Endothelial cell (in vitro differentiated cells): Measurements from ENCODE around the gene PDX1. TPM values are rescaled to one million over a fixed set of nuclear protein-coding genes. Genes with fewer than 3 reads are reported as not detected.

Experiments
- DNase-seq: peaks from one replicate; pipeline ENCODE4 v3.0.0; 2021; ENCODE audit warnings: low spot score
- H3K27ac Mint-ChIP-seq: one replicate; pipeline ENCODE4 v1.8.0; 2021; ENCODE audit warnings: mixed read lengths, inconsistent platforms; ENCODE audit not compliant: unreplicated experiment
- H3K27me3 Mint-ChIP-seq: one replicate; pipeline ENCODE4 v1.8.0; 2021; ENCODE audit warnings: mild to moderate bottlenecking, moderate library complexity, mixed read lengths, inconsistent platforms; ENCODE audit not compliant: unreplicated experiment
- H3K36me3 Mint-ChIP-seq: one replicate; pipeline ENCODE4 v1.8.0; 2021; ENCODE audit warnings: mild to moderate bottlenecking, low read depth, mixed read lengths, inconsistent platforms; ENCODE audit not compliant: unreplicated experiment
- H3K4me1 Mint-ChIP-seq: one replicate; pipeline ENCODE4 v1.8.0; 2021; ENCODE audit warnings: mild to moderate bottlenecking, mixed read lengths, inconsistent platforms; ENCODE audit not compliant: unreplicated experiment
- H3K4me3 Mint-ChIP-seq: one replicate; pipeline ENCODE4 v1.8.0; 2021; ENCODE audit warnings: mild to moderate bottlenecking, mixed read lengths, inconsistent platforms; ENCODE audit not compliant: unreplicated experiment
- H3K9me3 Mint-ChIP-seq: one replicate; pipeline ENCODE4 v1.8.0; 2021; ENCODE audit warnings: mixed read lengths, inconsistent platforms; ENCODE audit not compliant: unreplicated experiment
- total RNA-seq: library from RNA; stranded (reverse); fragmentation: NEBNext Ultra II Directional; extraction: Animal tissue kit (Norgen Biotek cat#: 25700); gene quantifications from one replicate; pipeline ENCODE4 v1.2.1, GENCODE V29; 2021; ENCODE audit not compliant: unreplicated experiment
- TF ChIP-seq, protein P1 (sequence below): fragments of 200-600 bp; sonication (generic); IDR thresholded peaks from one replicate; pipeline ENCODE4 v1.5.0; 2021; ENCODE audit warnings: antibody characterized with exemption; ENCODE audit not compliant: unreplicated experiment

The PDX1 gene
- total RNA-seq, 1 donor from 2014 or later: 0.59 TPM

DNA sequence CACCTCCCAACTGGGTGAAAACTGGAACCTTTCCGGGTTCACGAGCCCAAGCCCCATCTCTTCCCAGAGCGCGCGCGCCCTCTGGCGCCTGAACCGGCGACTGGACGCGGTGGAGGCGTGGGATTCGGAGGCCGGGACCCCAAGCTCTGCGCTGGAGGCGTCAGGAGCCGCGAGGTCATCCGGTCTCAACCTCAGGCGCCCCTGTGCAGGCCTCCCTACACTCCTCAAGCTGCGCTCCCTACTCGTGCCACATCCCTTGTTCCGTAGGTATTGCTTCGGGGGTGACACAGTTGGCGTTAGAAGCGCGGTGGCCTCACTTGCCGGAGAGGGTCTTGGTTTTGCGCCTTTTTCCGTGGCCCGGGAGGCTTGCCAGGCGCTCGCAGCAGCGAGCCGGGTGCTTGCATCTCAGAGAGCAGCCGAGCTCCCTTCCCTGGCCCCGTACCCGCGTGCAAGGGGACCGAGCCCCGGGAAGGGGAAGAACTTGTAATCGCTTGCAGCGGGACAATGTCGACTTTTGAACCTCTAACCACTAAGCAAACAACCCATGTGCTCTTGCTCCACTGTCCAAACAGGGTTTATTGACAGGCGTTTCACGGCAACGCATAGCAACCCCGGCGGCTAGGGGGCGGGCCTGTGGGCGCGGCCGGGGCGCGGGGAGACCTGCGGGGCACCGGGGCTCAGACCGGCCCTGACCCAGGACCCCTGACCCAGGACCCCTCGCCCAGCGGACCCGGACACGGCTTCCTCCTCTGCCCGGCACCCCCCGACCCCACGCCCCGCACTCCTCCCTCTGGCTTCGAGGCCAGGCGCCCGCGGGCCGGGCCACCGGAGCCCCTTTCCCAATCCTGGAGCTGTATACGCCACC lies 40.8 kb downstream of the PDX1 start:
- Mint-ChIP-seq H3K4me3 (peak overlapping the region; percentile 78), H3K36me3 (no peaks in the 10 kb centered on the region), H3K4me1 (peaks cover 14% of the 10 kb centered on the region), H3K9me3 (no peaks in the 10 kb centered on the region), H3K27ac (no peak overlapping the region), H3K27me3 (peaks cover 36% of the 10 kb centered on the region)
- DNase-seq: peak; percentile 83
- TF ChIP-seq, protein P1, sequence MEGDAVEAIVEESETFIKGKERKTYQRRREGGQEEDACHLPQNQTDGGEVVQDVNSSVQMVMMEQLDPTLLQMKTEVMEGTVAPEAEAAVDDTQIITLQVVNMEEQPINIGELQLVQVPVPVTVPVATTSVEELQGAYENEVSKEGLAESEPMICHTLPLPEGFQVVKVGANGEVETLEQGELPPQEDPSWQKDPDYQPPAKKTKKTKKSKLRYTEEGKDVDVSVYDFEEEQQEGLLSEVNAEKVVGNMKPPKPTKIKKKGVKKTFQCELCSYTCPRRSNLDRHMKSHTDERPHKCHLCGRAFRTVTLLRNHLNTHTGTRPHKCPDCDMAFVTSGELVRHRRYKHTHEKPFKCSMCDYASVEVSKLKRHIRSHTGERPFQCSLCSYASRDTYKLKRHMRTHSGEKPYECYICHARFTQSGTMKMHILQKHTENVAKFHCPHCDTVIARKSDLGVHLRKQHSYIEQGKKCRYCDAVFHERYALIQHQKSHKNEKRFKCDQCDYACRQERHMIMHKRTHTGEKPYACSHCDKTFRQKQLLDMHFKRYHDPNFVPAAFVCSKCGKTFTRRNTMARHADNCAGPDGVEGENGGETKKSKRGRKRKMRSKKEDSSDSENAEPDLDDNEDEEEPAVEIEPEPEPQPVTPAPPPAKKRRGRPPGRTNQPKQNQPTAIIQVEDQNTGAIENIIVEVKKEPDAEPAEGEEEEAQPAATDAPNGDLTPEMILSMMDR: peak; percentile 54

DNA sequence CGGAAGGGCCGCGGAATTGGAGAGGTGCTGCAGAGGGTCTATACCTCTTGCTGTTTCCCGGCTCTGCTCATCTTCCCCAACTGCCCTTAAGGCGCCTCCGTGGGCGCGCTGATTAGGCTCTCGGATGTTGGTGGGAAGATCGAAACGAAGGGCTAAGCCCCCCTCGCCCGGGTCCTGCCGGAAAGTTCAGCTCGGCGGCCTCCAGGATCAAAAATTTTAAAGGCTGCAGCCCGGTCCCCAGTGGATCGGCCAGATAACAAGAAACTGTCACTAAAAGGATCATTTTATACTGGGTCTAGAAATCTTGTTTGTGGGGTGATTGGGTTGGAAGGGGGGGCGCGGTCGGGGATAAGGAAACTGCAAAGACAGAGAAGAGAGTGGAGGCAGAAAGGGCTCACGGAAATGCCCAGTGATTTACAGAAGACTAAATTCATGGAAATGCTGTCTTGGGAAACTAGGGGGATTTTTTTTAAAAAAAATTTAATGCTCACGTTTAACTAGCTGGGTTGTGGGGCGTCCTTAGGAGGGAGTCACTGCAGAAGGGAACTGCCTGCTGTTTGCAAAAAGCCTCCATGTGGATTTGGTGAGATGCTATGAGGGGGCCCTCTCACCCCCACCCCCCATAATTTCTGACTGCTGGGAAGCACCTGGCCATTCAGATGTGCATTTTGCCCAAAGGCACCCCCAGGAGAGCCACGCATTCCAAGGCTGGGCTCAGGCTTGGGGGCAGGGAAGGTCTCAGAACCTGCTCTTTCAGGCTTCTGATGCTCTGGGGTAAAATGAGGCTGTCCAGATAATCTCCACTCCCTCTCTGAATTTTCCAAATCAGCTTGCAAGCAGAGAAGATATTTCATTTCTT lies 41.7 kb downstream of the PDX1 start:
- TF ChIP-seq, protein P1: no peak
- peaks cover 41% of the 10 kb centered on the region for H3K27me3 Mint-ChIP-seq
- H3K36me3 Mint-ChIP-seq: no peaks in the 10 kb centered on the region
- H3K4me3 Mint-ChIP-seq: no peak overlapping the region
- no peak overlapping the region for H3K27ac Mint-ChIP-seq
- H3K4me1 Mint-ChIP-seq: peaks cover 19% of the 10 kb centered on the region
- DNase-seq: peak; percentile 21
- no peaks in the 10 kb centered on the region for H3K9me3 Mint-ChIP-seq

DNA sequence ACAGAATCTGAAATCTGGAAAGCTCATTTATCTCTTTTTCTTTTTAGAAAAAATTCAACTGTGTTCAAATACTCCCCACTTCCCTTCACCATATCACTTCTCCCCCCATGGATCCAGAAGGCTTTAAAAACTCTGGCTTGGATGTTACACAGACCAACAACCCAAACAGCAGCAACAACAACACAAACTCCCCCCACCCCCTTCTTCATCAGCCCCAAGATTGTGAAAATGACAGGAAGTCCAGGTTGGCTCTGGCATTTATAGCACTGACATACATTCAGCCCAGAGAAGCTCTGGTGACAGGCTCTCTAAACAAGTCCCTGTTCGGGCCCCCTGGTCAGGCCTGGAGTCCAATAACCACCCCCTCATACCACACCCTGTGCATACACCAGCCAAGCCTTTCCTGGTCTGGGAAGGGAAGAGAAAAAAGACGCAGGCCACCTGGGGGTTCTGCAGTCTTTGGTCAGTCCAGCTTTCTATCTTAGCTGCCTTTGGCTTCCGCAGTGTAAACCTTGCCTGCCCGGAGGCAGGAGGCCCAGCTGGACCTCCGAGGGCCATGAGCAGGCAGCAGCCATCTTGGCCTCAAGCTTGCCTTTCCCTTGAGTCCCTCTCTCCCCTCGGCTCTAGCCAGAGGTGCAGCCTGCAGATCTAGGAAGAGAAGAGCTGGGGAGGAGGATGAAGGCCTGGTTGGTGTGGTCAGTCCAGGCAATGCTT lies 42.5 kb downstream of the PDX1 start:
- peaks cover 42% of the 10 kb centered on the region for H3K27me3 Mint-ChIP-seq
- peaks cover 22% of the 10 kb centered on the region for H3K4me1 Mint-ChIP-seq
- peaks cover under 1% of the 10 kb centered on the region for H3K36me3 Mint-ChIP-seq
- no peak overlapping the region for H3K4me3 Mint-ChIP-seq
- H3K27ac Mint-ChIP-seq: no peak overlapping the region
- DNase-seq: peak; percentile 21
- TF ChIP-seq, protein P1: no peak
- H3K9me3 Mint-ChIP-seq: no peaks in the 10 kb centered on the region

DNA sequence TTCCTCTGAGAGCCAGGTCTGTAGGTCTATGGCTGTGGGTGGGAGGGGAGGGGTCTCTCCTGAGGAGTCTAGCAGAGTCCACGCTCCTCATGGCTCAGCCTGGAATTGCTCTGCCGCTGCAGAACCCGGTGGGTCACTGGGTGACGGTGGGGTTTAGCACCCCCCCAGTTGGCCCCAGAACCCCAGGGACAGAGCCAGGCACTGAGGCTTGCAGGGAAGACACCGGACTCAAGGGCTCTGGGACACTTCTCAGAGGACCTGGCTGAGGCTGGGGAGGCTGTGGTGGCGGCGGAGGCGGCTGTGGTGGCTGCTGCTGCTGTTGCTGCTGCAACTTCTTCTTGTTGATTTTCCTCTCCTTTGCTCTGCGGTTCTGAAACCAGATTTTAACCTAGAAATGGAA lies 43.2 kb downstream of the PDX1 start:
- Mint-ChIP-seq H3K27me3 (peaks cover 43% of the 10 kb centered on the region), H3K9me3 (no peaks in the 10 kb centered on the region), H3K27ac (no peak overlapping the region), H3K4me1 (peaks cover 29% of the 10 kb centered on the region), H3K36me3 (peaks cover 5% of the 10 kb centered on the region), H3K4me3 (no peak overlapping the region)
- no peak for DNase-seq
- TF ChIP-seq, protein P1: no peak
